Transverse colon (tissue), 4 donors: ENCODE results near the gene NUPR1.

ENCODE experiments used
- EP300 ChIP-seq: sonication (generic); formaldehyde crosslinking; IDR thresholded peaks from one replicate; pipeline ENCODE4 v1.6.1; 2017; ENCODE audit warnings: antibody characterized with exemption, low read depth
- POLR2A ChIP-seq: fragments of 450-650 bp; IDR thresholded peaks from one replicate; pipeline ENCODE4 v1.6.1; 2016; ENCODE audit warnings: antibody characterized with exemption, mild to moderate bottlenecking, moderate library complexity
- POLR2AphosphoS5 ChIP-seq, 3 donors: sonication (generic); formaldehyde crosslinking; IDR thresholded peaks; one replicate each; pipeline ENCODE4 v1.6.1; 2016; ENCODE audit warnings: antibody characterized with exemption in 3 of 3
- TF ChIP-seq, protein P1 (sequence below), 5 experiments: fragments of 200-600 bp in 3 of 5; fragments of 450-650 bp in 2 of 5; sonication (generic) in 3 of 5; IDR thresholded peaks; 1 replicate in 2 of 5; 2 replicates in 3 of 5; pipeline ENCODE4 v1.5.1; 2016 to 2017; ENCODE audit warnings: antibody characterized with exemption in 5 of 5, inconsistent platforms in 3 of 5, mild to moderate bottlenecking in 2 of 5, moderate library complexity in 1 of 5

DNA sequence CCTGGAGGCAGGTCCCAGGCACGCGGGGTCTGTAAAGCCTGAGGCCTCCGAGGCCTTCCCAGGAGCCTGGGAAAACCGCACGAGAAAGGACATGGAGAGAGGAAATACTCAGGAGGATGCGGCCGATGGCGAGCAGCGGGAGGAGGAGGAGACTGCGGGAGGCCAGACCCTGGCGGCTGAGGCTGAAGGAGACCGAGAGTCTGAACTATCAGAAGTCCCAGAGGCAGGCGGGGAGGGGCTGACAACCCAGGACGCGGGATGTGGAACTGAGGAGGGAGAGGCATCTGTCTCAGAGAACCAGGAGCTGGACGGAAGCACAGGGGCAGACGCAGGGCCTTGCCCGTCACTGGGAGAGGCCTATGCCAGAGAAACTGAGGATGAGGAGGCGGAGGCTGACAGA lies 41.9 kb downstream of the NUPR1 start:
- TF ChIP-seq POLR2A (no peak), POLR2AphosphoS5 (IDR thresholded peaks at IDR 0.05) (no peak), EP300 (no peak)
- TF ChIP-seq, protein P1, sequence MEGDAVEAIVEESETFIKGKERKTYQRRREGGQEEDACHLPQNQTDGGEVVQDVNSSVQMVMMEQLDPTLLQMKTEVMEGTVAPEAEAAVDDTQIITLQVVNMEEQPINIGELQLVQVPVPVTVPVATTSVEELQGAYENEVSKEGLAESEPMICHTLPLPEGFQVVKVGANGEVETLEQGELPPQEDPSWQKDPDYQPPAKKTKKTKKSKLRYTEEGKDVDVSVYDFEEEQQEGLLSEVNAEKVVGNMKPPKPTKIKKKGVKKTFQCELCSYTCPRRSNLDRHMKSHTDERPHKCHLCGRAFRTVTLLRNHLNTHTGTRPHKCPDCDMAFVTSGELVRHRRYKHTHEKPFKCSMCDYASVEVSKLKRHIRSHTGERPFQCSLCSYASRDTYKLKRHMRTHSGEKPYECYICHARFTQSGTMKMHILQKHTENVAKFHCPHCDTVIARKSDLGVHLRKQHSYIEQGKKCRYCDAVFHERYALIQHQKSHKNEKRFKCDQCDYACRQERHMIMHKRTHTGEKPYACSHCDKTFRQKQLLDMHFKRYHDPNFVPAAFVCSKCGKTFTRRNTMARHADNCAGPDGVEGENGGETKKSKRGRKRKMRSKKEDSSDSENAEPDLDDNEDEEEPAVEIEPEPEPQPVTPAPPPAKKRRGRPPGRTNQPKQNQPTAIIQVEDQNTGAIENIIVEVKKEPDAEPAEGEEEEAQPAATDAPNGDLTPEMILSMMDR (IDR thresholded peaks at IDR 0.05) = no peak
